GM12892 (cell line): ENCODE measurements around the gene FAM111A. TPM values are rescaled to one million over a fixed set of nuclear protein-coding genes. Genes with fewer than 3 reads are reported as not detected.
"Not testable (repeated sequence)": the region's sequence is repeated elsewhere in the genome, so short reads cannot be mapped to it uniquely, and the experiment has no call there.

Experiments
- DNase-seq: peaks from one replicate; pipeline ENCODE4 v3.0.0; 2011; ENCODE audit not compliant: insufficient read length
- FAIRE-seq: peaks from 2 replicates; lab custom pipeline; 2011; peaks lifted over from hg19 to GRCh38; lab: Jason Lieb, UNC
- POLR2A ChIP-seq: IDR thresholded peaks from 2 replicates; pipeline ENCODE4 v1.6.1; 2011; ENCODE audit warnings: low read depth, low read length, control low read depth
- POLR2AphosphoS5 ChIP-seq: IDR thresholded peaks from 2 replicates; pipeline ENCODE4 v1.6.1; 2011; ENCODE audit warnings: low read depth, low read length, control low read depth
- TAF1 ChIP-seq: IDR thresholded peaks from 2 replicates; pipeline ENCODE4 v1.6.1; 2011; ENCODE audit warnings: low read depth, mild to moderate bottlenecking, control low read depth, low read length, borderline replicate concordance
- polyA plus RNA-seq: library from polyadenylated mRNA; unstranded; fragments of >200 nt; gene quantifications from one replicate; pipeline ENCODE4 v1.2.1, GENCODE V29; 2012; ENCODE audit warnings: missing spikeins, inconsistent platforms; ENCODE audit not compliant: missing spikeins

The FAM111A gene, protein sequence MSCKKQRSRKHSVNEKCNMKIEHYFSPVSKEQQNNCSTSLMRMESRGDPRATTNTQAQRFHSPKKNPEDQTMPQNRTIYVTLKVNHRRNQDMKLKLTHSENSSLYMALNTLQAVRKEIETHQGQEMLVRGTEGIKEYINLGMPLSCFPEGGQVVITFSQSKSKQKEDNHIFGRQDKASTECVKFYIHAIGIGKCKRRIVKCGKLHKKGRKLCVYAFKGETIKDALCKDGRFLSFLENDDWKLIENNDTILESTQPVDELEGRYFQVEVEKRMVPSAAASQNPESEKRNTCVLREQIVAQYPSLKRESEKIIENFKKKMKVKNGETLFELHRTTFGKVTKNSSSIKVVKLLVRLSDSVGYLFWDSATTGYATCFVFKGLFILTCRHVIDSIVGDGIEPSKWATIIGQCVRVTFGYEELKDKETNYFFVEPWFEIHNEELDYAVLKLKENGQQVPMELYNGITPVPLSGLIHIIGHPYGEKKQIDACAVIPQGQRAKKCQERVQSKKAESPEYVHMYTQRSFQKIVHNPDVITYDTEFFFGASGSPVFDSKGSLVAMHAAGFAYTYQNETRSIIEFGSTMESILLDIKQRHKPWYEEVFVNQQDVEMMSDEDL
- polyA plus RNA-seq: 51.7 TPM

DNA sequence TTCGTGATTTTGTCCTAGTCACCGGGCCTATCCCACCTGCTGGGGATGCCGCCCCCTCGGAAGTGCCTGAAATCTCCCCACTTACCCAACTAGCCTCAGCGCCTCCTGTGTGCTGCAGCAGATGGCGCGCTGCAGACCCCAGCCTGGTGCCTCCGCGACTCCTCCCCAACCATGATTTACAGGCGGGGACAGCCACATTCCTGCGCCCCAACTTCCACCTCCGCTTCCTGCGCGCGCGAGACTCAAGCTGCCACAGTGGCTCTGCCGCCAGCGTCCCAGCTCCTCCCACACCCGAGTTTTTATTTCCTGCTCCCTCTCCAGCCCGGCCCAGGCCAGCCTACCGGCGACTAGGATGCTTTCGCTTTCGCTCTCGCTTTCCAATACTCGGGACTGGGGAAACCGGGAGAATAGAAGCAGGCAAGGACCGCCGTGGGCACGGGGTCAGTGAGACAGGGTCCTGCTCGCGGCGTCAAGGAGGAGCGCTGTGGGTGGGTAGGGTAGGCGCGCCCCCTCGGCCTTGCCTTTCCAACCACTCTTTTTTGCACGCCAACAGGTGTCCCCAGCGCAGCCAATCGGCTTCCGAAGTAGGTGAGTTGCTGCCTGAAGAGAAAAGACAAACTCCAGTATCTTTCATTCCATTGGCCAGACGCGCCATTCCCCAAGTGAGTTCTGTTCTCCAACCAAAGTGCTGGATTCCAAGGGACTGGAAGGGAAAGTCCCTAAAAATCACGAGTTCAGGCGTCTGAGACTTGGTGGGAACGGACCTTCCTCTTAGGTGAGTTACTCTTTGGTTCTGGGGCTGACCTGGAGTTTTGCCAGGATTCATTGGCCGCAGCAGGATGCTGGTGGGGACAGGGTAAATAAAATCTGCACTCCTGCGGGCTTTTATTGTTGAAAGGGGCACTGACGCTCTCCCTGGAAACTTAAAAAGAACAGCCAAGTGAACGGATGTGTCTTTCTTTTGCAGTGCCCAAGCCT, at the start of gene FAM111A:
FAM111A (plus strand) TSS at position 327 of the 978 bp plus-strand sequence. CDS start 6,017 bp downstream, outside the sequence.
- FAIRE-seq (peak; percentile 97), DNase-seq (peak; percentile 60)
- TF ChIP-seq TAF1 (no peak), POLR2A (peak; percentile 67), POLR2AphosphoS5 (peak; percentile 52)

DNA sequence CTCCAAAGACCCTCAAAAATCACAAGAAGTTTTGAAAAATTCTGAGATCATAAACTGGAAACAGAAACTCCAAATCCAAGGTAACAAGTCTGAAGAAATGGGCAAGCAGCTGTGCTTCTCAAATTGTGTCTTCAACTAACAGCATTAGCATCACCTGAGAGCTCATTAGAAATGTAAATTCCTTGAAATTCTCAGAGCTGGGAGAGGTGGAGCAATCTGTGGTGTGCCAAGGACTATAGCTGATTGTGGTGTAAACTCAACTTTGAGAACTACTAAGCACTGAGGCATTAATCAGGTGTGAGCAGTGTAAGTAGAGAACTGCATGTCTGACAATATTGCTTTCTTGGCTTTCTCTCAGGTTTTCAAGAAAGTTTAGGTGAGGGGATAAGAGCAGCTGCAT, 49.1 kb upstream of the FAM111A start:
- FAIRE-seq: peak; percentile 79

DNA sequence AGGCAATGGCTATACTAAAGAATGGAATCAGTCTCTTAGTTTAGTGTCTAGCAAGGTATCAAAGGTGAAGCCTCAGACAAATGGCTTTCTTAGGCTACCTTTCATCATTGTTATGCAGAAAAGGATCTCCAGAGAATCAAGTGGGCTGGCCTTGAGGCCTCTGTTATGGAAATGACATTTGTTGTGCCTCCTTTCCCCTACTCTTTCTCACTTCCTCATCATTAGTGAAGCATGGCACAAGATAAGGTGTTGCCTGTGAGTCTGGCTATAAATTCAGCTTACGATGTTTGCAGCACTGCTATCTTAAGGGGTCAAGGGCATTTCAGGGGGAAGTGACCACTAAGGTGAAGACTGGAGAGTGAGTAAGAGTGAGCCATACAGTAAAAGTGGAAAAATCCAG, 47.4 kb upstream of the FAM111A start:
- FAIRE-seq: peak; percentile 93
- DNase-seq: not testable (repeated sequence)

More for the DNA sequence above, 49.1 kb upstream of the FAM111A start:
- not testable (repeated sequence) for DNase-seq

DNA sequence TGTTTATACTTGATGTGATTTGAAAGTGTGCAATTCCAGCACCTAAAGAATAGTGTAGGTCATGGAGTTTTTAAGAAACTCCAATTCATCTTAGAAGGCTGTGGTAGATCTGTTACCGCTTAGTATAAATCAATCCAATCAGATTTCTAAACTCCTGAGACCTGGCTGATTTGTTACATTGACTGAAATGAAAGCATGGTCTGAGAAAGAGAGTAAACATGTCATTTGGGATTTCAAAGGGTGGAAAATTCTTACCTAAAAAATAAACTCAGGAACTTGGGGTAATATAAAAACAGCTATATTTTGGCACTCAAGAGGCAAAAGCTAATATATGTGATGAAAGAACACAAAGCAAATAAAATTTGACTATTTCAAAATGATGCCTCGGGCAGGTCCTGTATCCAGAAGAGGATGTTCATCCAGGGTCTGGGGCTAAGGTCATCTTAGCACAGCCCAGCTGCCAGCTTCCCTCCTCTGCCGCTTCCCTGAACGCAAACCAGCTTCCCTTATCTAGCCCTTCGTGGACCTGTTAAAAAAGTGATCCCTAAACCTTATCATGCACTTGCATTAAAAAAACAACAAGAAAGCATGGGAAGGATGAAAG, 46.6 kb upstream of the FAM111A start:
- FAIRE-seq, DNase-seq: not testable (repeated sequence)

GRCh38 chr11:59097113-59097708, 45.4 kb upstream of the FAM111A start:
- DNase-seq (no peak), FAIRE-seq (peak; percentile 95)
- no peak for TF ChIP-seq POLR2AphosphoS5
- no peak for TF ChIP-seq TAF1
- TF ChIP-seq POLR2A: no peak

- FAIRE-seq, DNase-seq: not testable (repeated sequence)
- TF ChIP-seq POLR2AphosphoS5 (0 out of 2 replicates have a peak, but pooled peaks have one; percentile 18), POLR2A (peak; percentile 52; the same call in 1 of the 2 replicates), TAF1 (0 out of 2 replicates have a peak, but pooled peaks have one; percentile 20)
Measured at GRCh38 chr11:59097938-59098337, 44.7 kb upstream of the FAM111A start.

DNA sequence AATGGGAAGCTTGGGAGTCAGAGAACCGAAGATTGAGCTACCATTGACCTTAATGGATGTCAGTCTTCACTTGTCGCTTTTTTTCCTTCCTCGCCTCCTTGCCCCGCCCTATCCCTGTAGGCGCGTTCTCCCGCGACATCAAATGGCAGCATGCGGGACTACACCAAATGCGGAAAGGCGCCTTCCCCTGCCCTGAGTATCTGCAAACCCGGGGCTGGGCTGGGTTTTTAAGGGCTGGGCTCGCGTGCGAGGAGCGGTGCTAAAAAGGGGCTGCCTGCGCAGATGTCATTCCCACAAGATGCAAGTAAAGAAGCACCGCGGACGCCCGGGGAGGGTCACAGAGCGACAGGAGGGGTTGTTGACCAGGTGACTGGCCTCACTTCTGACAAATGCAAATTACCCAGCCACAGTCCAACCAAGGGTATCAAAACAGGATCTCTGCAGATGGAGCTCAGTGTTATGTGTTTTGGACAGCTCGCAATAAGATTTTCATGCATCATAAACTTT, 40.3 kb upstream of the FAM111A start:
- FAIRE-seq (peak; percentile 100), DNase-seq (peak; percentile 39)
- no peak for TF ChIP-seq TAF1
- TF ChIP-seq POLR2A: peak; percentile 44; the same call in 1 of the 2 replicates
- TF ChIP-seq POLR2AphosphoS5: peak; percentile 49; the same call in 1 of the 2 replicates

GRCh38 chr11:59106363-59107336, 36.0 kb upstream of the FAM111A start, which contains the start of gene FAM111B:
FAM111B (plus strand) TSS chr11:59107237; CDS start chr11:59109626, 2,389 bp downstream.
- 0 out of 2 replicates have a peak, but pooled peaks have one; percentile 53 for TF ChIP-seq TAF1
- TF ChIP-seq POLR2A: peak; percentile 89
- TF ChIP-seq POLR2AphosphoS5: peak; percentile 84
- peak; percentile 98 for FAIRE-seq
- DNase-seq: peak; percentile 56

DNA sequence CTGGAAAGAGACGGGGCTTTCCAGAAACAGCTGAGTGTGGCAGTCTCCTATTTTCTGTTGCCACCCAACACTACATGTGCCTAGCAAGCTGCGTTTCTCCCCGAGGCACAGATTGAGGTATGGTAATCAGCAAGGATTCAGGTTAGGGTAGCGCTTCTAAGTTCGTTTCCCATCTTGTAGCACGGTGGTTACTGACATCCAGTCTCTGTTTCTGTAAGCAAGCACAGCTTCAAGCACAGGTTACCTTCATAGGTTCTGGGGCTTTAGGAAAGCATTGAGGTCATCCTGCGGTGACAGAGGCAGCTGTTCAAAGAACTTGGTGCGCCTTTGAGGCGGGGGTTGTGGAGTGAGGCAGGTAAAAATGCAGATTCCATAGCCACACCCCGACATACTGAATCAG, 34.9 kb upstream of the FAM111A start:
- DNase-seq, FAIRE-seq: not testable (repeated sequence)

- DNase-seq: no peak
- no peak for FAIRE-seq
- TF ChIP-seq TAF1: no peak
- no peak for TF ChIP-seq POLR2AphosphoS5
- no peak for TF ChIP-seq POLR2A
Measured at GRCh38 chr11:59112494-59112893, 30.2 kb upstream of the FAM111A start.
